ENCODE data around the gene RUNX2.
A peak's percentile ranks its signal among the peaks of the same experiment; 100 is the strongest.

RUNX2 gene

DNA sequence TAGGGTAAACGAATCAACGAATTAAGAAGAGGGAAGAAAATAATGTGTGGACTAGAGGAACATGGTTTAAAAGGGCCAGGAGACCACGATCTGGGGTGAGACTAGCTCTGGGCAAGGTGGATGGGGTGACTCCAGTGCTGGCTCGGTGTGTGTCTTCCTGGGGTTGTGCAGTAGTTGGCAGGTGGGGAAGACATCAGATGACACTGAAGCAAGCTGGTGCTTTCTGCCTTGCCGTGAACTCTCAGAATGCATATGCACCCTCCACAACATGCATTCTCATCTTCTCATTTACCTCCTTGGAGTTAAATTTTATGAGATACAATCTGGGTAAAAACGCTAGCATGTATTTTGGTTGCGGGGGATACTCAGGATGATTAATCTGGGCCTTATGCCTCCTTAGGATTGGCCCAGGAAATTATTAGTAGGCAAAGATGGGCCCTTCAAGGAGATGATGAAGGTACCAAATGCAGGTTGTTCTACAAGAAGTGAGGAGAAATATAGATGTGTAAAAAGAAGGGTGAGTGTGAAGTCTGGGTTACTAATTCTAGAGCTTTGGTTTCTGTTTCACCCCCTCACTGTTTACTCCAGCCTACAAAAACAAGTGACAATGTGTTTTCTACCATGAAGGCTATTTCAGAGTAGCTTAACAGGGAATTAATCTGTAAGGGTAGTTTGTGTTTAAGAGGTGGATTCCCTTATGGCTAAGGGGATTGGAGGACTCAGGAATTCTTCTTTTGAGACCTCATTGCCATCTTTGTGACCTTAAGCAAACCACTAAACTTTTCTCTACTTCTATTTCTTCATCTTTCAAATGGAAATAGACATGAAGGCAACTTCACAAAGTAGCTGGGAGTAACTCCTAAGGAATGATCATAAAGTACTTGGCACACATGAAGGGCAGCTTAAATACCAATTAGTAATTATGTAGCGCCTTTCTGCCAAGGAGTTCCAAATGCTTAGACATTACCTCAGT is 120.6 kb downstream of the RUNX2 start:
- Histone ChIP-seq H3K27me3 (replicated peaks; ENCODE audit: control insufficient read depth, insufficient read depth, low read length, poor library complexity, severe bottlenecking) (no peaks in the 10 kb centered on the region), H3K4me1 (ENCODE audit: control insufficient read depth, insufficient read depth, low read length, poor library complexity, severe bottlenecking) (peaks cover 38% of the 10 kb centered on the region), H3K4me3 (ENCODE audit: insufficient read depth, low read depth, low read length, poor library complexity, severe bottlenecking) (no peak overlapping the region), H3K9me3 (ENCODE audit: control insufficient read depth, low read length) (no peaks in the 10 kb centered on the region), H3K36me3 (ENCODE audit: control insufficient read depth, insufficient read depth, low read length) (no peaks in the 10 kb centered on the region), H3K27ac (ENCODE audit: insufficient read depth, low read length, poor library complexity, severe bottlenecking) (peak overlapping the region; percentile 35)
- DNase-seq, result no peak

GRCh38 chr6:45450132-45450531 is 122.0 kb downstream of the RUNX2 start:
- Histone ChIP-seq H3K27me3 (replicated peaks; ENCODE audit: control insufficient read depth, insufficient read depth, low read length, poor library complexity, severe bottlenecking) (no peaks in the 10 kb centered on the region), H3K4me3 (ENCODE audit: insufficient read depth, low read depth, low read length, poor library complexity, severe bottlenecking) (no peak overlapping the region), H3K9me3 (ENCODE audit: control insufficient read depth, low read length) (no peaks in the 10 kb centered on the region), H3K36me3 (ENCODE audit: control insufficient read depth, insufficient read depth, low read length) (no peaks in the 10 kb centered on the region), H3K27ac (ENCODE audit: insufficient read depth, low read length, poor library complexity, severe bottlenecking) (no peak overlapping the region), H3K4me1 (ENCODE audit: control insufficient read depth, insufficient read depth, low read length, poor library complexity, severe bottlenecking) (peaks cover 45% of the 10 kb centered on the region)
- DNase-seq, result no peak

DNA sequence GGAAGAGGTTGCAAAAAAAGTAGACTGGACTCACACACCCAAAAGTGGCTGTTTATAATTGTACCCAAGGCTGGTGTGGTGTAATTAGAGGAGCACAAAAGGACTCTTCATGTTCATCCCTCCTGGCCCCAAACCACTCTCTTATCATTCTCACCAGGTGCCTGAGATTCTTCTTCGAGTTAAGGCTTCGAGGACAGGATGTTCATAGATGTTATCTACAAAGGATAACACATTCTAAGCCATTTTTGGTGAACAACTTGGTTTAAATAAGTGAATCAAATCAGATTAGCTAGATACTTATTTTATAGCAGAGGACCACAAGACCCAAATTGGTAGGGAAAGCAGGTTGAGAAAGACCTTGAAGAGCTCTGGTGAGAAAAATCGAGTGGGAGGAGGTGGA is 122.7 kb downstream of the RUNX2 start:
- Histone ChIP-seq H3K27ac (ENCODE audit: insufficient read depth, low read length, poor library complexity, severe bottlenecking) (no peak overlapping the region), H3K4me1 (ENCODE audit: control insufficient read depth, insufficient read depth, low read length, poor library complexity, severe bottlenecking) (peaks cover 41% of the 10 kb centered on the region), H3K36me3 (ENCODE audit: control insufficient read depth, insufficient read depth, low read length) (no peaks in the 10 kb centered on the region), H3K4me3 (ENCODE audit: insufficient read depth, low read depth, low read length, poor library complexity, severe bottlenecking) (no peak overlapping the region), H3K27me3 (replicated peaks; ENCODE audit: control insufficient read depth, insufficient read depth, low read length, poor library complexity, severe bottlenecking) (no peaks in the 10 kb centered on the region), H3K9me3 (ENCODE audit: control insufficient read depth, low read length) (no peaks in the 10 kb centered on the region)
- no peak for DNase-seq

DNA sequence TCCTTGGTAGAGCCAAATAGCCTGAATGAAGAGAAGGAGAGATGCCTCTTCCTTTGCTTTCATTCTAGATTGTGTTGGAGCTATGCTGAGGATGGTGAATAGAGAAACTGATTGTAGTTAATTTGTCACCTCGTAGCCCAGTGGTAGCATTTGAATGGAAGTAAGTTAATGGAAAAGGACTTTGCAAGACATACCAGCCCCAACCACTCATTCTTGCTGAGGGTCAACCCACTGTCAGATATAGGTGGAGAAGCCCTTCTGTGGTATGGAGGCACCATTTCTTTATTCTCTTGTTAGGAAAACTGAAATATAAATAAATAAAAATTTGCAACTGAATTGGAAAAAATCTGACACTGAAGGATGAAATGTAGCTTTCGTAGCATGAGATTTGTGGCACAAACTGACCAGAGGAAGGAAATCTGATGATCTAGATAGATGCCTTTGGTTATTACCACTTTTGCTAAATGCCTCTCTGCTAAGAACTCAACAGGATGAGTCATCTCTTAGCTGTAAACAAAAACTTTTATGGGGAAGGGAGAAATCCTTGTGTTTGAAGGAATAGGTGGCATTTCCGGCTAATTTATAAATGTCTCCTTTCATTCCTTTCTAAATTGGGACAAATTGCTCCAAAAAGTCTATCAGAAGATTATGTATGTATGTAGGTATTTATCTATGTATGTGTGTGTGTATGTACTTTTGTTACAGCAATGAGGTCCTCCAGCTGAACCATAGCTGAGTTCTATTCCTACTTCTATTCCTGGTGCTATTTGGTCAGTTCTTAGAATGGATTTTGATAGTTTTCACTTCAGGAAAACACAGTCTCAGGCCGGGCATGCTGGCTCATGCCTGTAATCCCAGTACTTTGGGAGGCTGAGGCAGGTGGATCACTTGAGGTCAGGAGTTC is 126.1 kb downstream of the RUNX2 start:
- Histone ChIP-seq H3K27ac (ENCODE audit: insufficient read depth, low read length, poor library complexity, severe bottlenecking) (no peak overlapping the region), H3K4me1 (ENCODE audit: control insufficient read depth, insufficient read depth, low read length, poor library complexity, severe bottlenecking) (peaks cover 36% of the 10 kb centered on the region), H3K36me3 (ENCODE audit: control insufficient read depth, insufficient read depth, low read length) (no peaks in the 10 kb centered on the region), H3K4me3 (ENCODE audit: insufficient read depth, low read depth, low read length, poor library complexity, severe bottlenecking) (no peak overlapping the region), H3K27me3 (replicated peaks; ENCODE audit: control insufficient read depth, insufficient read depth, low read length, poor library complexity, severe bottlenecking) (no peaks in the 10 kb centered on the region), H3K9me3 (ENCODE audit: control insufficient read depth, low read length) (no peaks in the 10 kb centered on the region)
- DNase-seq, result no peak

GRCh38 chr6:45455408-45455807 is 127.3 kb downstream of the RUNX2 start:
- no peaks in the 10 kb centered on the region for H3K27me3 ChIP-seq (replicated peaks; ENCODE audit: control insufficient read depth, insufficient read depth, low read length, poor library complexity, severe bottlenecking)
- no peaks in the 10 kb centered on the region for H3K9me3 ChIP-seq (ENCODE audit: control insufficient read depth, low read length)
- DNase-seq, result no peak
- H3K4me1 ChIP-seq (ENCODE audit: control insufficient read depth, insufficient read depth, low read length, poor library complexity, severe bottlenecking), result peaks cover 34% of the 10 kb centered on the region
- no peak overlapping the region for H3K27ac ChIP-seq (ENCODE audit: insufficient read depth, low read length, poor library complexity, severe bottlenecking)
- no peaks in the 10 kb centered on the region for H3K36me3 ChIP-seq (ENCODE audit: control insufficient read depth, insufficient read depth, low read length)
- no peak overlapping the region for H3K4me3 ChIP-seq (ENCODE audit: insufficient read depth, low read depth, low read length, poor library complexity, severe bottlenecking)

DNA sequence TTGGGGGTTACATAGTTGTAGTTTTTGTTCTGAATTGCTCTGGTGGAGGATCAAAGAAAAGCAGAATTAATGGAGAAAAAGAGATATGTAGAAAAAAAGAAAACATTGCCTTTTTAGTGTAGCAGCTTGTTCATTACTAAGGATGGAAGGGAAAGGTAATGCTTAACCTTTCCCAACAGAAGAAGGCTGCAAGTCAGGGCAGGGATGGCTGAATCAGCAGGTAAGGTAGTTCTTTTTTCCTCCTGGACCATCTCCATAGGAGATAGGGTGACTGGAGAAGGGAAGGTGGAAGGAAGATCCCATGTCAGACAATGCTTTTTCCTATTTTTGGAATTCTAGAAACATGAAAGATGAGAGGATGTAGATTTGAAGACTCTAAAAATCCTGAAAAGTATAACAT is 129.0 kb downstream of the RUNX2 start:
- H3K27ac ChIP-seq (ENCODE audit: insufficient read depth, low read length, poor library complexity, severe bottlenecking), result no peak overlapping the region
- no peak for DNase-seq
- peaks cover 31% of the 10 kb centered on the region for H3K4me1 ChIP-seq (ENCODE audit: control insufficient read depth, insufficient read depth, low read length, poor library complexity, severe bottlenecking)
- H3K4me3 ChIP-seq (ENCODE audit: insufficient read depth, low read depth, low read length, poor library complexity, severe bottlenecking), result no peak overlapping the region
- H3K9me3 ChIP-seq (ENCODE audit: control insufficient read depth, low read length), result no peaks in the 10 kb centered on the region
- H3K36me3 ChIP-seq (ENCODE audit: control insufficient read depth, insufficient read depth, low read length), result no peaks in the 10 kb centered on the region
- no peaks in the 10 kb centered on the region for H3K27me3 ChIP-seq (replicated peaks; ENCODE audit: control insufficient read depth, insufficient read depth, low read length, poor library complexity, severe bottlenecking)

DNA sequence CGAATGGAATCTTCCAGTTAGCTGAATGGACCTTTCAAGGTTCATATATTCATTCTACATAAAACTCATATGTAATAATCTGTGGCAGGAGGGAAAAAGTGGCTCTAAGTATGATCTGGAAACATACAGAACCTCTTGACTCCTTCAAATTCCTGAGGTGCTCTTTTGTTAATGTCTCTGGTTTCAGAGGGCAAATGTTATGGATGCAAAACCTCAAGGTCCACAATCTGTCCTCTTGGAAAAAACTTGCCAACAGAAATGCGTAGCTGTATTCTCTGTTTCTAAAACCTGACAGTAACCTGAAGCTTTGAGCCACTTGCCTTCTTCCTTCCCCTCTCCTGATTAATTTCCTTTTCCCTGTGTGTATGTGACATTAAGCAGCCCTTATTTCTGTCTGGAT is 130.5 kb downstream of the RUNX2 start:
- Histone ChIP-seq H3K4me3 (ENCODE audit: insufficient read depth, low read depth, low read length, poor library complexity, severe bottlenecking) (no peak overlapping the region), H3K27me3 (replicated peaks; ENCODE audit: control insufficient read depth, insufficient read depth, low read length, poor library complexity, severe bottlenecking) (no peaks in the 10 kb centered on the region), H3K9me3 (ENCODE audit: control insufficient read depth, low read length) (no peaks in the 10 kb centered on the region), H3K36me3 (ENCODE audit: control insufficient read depth, insufficient read depth, low read length) (no peaks in the 10 kb centered on the region), H3K4me1 (ENCODE audit: control insufficient read depth, insufficient read depth, low read length, poor library complexity, severe bottlenecking) (peaks cover 17% of the 10 kb centered on the region), H3K27ac (ENCODE audit: insufficient read depth, low read length, poor library complexity, severe bottlenecking) (no peak overlapping the region)
- DNase-seq, result no peak

DNA sequence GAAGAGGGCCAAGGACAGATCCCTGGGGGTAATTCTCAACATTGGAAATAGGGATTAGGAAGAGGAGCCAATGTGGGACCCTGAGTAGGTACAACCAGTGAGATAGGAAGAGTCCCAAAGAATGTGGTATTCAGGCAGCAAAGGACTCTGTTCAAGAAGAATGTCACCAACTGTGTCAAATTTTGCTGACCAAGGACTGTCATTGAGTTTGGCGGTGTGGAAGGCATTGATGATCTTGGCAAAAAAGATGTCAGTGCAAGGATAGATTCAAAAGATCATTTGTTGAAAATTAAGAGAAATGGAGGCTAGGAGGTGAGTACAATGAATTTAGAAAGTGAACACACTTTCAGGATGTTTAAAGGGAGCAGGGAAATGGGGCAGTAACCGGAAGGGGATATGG is 132.0 kb downstream of the RUNX2 start:
- Histone ChIP-seq H3K9me3 (ENCODE audit: control insufficient read depth, low read length) (no peaks in the 10 kb centered on the region), H3K27ac (ENCODE audit: insufficient read depth, low read length, poor library complexity, severe bottlenecking) (no peak overlapping the region), H3K36me3 (ENCODE audit: control insufficient read depth, insufficient read depth, low read length) (no peaks in the 10 kb centered on the region), H3K27me3 (replicated peaks; ENCODE audit: control insufficient read depth, insufficient read depth, low read length, poor library complexity, severe bottlenecking) (no peaks in the 10 kb centered on the region), H3K4me1 (ENCODE audit: control insufficient read depth, insufficient read depth, low read length, poor library complexity, severe bottlenecking) (peaks cover 8% of the 10 kb centered on the region), H3K4me3 (ENCODE audit: insufficient read depth, low read depth, low read length, poor library complexity, severe bottlenecking) (no peak overlapping the region)
- no peak for DNase-seq

DNA sequence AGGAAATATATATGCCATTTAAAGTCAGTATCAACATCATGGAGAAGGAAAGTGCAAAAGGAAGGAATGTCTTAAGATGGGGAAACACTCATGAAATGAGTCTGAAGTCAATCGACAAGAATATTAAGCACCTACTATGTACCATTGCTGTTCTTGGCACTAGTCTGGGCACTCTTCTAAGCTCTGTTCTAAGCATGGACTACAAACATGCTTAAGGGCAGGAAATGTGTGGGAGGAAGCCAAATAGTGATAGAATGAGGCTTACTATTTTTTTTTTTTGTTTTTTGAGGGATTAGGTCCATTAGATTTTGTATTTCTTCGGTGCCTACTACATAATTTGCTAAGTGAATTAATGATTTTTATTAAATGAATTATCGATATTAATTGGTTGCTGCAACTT is 133.4 kb downstream of the RUNX2 start:
- DNase-seq, result no peak

More for the DNA sequence above, 133.4 kb downstream of the RUNX2 start:
- Histone ChIP-seq H3K27ac (ENCODE audit: insufficient read depth, low read length, poor library complexity, severe bottlenecking) (no peak overlapping the region), H3K4me3 (ENCODE audit: insufficient read depth, low read depth, low read length, poor library complexity, severe bottlenecking) (no peak overlapping the region), H3K9me3 (ENCODE audit: control insufficient read depth, low read length) (no peaks in the 10 kb centered on the region), H3K36me3 (ENCODE audit: control insufficient read depth, insufficient read depth, low read length) (no peaks in the 10 kb centered on the region), H3K4me1 (ENCODE audit: control insufficient read depth, insufficient read depth, low read length, poor library complexity, severe bottlenecking) (peaks cover 8% of the 10 kb centered on the region), H3K27me3 (replicated peaks; ENCODE audit: control insufficient read depth, insufficient read depth, low read length, poor library complexity, severe bottlenecking) (no peaks in the 10 kb centered on the region)
